GM23248 (cell line): ENCODE data around the gene CCDC51. TPM values are rescaled to one million over a fixed set of nuclear protein-coding genes. Genes with fewer than 3 reads are reported as not detected.
"Not testable (repeated sequence)": the region's sequence is repeated elsewhere in the genome, so short reads cannot be mapped to it uniquely, and the experiment has no call there.

Experiments
- DNase-seq: peaks from one replicate; pipeline ENCODE4 v3.0.0-alpha.2; 2015
- H2AFZ ChIP-seq: fragments of 200-600 bp; sonication (generic); 2 replicates; pipeline ENCODE4 v1.6.1; 2016; ENCODE audit warnings: antibody characterized with exemption
- H3F3A ChIP-seq: fragments of 200-600 bp; sonication (generic); 2 replicates; pipeline ENCODE4 v1.6.1; 2016; ENCODE audit warnings: mild to moderate bottlenecking, antibody characterized with exemption, mixed run types; ENCODE audit not compliant: insufficient read depth
- H3K27ac ChIP-seq: fragments of 200-600 bp; sonication (generic); 2 replicates; pipeline ENCODE4 v1.5.1; 2016; ENCODE audit warnings: mild to moderate bottlenecking
- H3K27me3 ChIP-seq: fragments of 200-600 bp; sonication (generic); replicated peaks from 2 replicates; pipeline ENCODE4 v1.6.1; 2016; ENCODE audit warnings: mild to moderate bottlenecking; ENCODE audit not compliant: insufficient read depth
- H3K36me3 ChIP-seq: fragments of 200-600 bp; sonication (generic); 2 replicates; pipeline ENCODE4 v1.6.1; 2016; ENCODE audit warnings: low read depth, mild to moderate bottlenecking
- H3K4me1 ChIP-seq: fragments of 200-600 bp; sonication (generic); 2 replicates; pipeline ENCODE4 v1.6.1; 2016; ENCODE audit warnings: mild to moderate bottlenecking; ENCODE audit not compliant: insufficient read depth
- H3K4me2 ChIP-seq: fragments of 200-600 bp; sonication (generic); one replicate; pipeline ENCODE4 v1.6.1; 2016; ENCODE audit warnings: mild to moderate bottlenecking; ENCODE audit not compliant: unreplicated experiment
- H3K4me3 ChIP-seq: fragments of 200-600 bp; sonication (generic); 2 replicates; pipeline ENCODE4 v1.5.1; 2016; ENCODE audit warnings: mild to moderate bottlenecking
- H3K79me2 ChIP-seq: fragments of 200-600 bp; sonication (generic); 2 replicates; pipeline ENCODE4 v1.6.1; 2016; ENCODE audit warnings: mild to moderate bottlenecking; ENCODE audit not compliant: insufficient read depth
- H3K9ac ChIP-seq: fragments of 200-600 bp; sonication (generic); 2 replicates; pipeline ENCODE4 v1.6.1; 2016; ENCODE audit warnings: mild to moderate bottlenecking
- H3K9me2 ChIP-seq: fragments of 200-600 bp; sonication (generic); 2 replicates; pipeline ENCODE4 v1.6.1; 2016; ENCODE audit warnings: mixed run types, mild to moderate bottlenecking, moderate library complexity; ENCODE audit not compliant: insufficient read depth
- H3K9me3 ChIP-seq: fragments of 200-600 bp; sonication (generic); one replicate; pipeline ENCODE4 v1.6.1; 2017; ENCODE audit warnings: low read depth
- H4K20me1 ChIP-seq: fragments of 200-600 bp; sonication (generic); 2 replicates; pipeline ENCODE4 v1.6.0; 2016; ENCODE audit not compliant: insufficient read depth
- EZH2 ChIP-seq: fragments of 200-600 bp; sonication (generic); IDR thresholded peaks from 2 replicates; pipeline ENCODE4 v1.6.1; 2018; ENCODE audit warnings: antibody characterized with exemption, mild to moderate bottlenecking; ENCODE audit not compliant: insufficient read depth, poor library complexity, severe bottlenecking
- EZH2phosphoT487 ChIP-seq: fragments of 200-600 bp; sonication (generic); IDR thresholded peaks from 2 replicates; pipeline ENCODE4 v1.6.1; 2018; ENCODE audit warnings: antibody characterized with exemption, moderate library complexity, mild to moderate bottlenecking, low read depth; ENCODE audit not compliant: insufficient read depth
- WGBS, 2 experiments: methylation state at CpG; one replicate each; pipeline ENCODE4 v1.1.6; 2015 to 2017; ENCODE audit warnings: low lambda C conversion rate in 2 of 2, low coverage in 1 of 2; ENCODE audit errors: missing lambda C conversion rate in 2 of 2; 5-methylcytosine and 5-hydroxymethylcytosine counted together
- in situ Hi-C: fragments of 300-500 bp; cut with MboI; formaldehyde crosslinking; loops from 2 replicates; pipeline ENCODE4 v1.15.0; 2020
- polyA plus RNA-seq: library from polyadenylated mRNA; unstranded; fragments of >200 nt; fragmentation: Nextera tagmentation; extraction: Ambion mirVana; gene quantifications from 2 replicates; pipeline ENCODE4 v1.2.1, GENCODE V29; 2016
- total RNA-seq: library from RNA; depleted of rRNA; stranded (reverse); fragments of >200 nt; shearing (Covaris generic); gene quantifications from 2 replicates; pipeline ENCODE4 v1.2.3, GENCODE V29; 2014

The CCDC51 gene
- total and polyA plus RNA-seq, 2 experiments from 2014 or later = 10.1 to 14.0 TPM

- H2AFZ ChIP-seq = no peak overlapping the region
These were observed 37.6 kb downstream of the CCDC51 start for GRCh38 chr3:48402281-48402732.

GRCh38 chr3:48401434-48401901 lies 38.5 kb downstream of the CCDC51 start:
- Histone ChIP-seq H3K4me1 (peaks cover 12% of the 10 kb centered on the region), H3K27ac (peak overlapping the region; percentile 53; the same call in 1 of the 2 replicates), H3K4me2 (peak overlapping the region; percentile 87), H3K4me3 (0 out of 2 replicates have a peak overlapping the region, but pooled peaks have one; percentile 12), H3K9ac (peak overlapping the region; percentile 21; the same call in 1 of the 2 replicates), H3F3A (peaks cover 12% of the 10 kb centered on the region)
- H3K9me3 ChIP-seq, H3K27me3 ChIP-seq, H3K9me2 ChIP-seq, H2AFZ ChIP-seq, H3K79me2 ChIP-seq, in situ Hi-C loops, H3K36me3 ChIP-seq, H4K20me1 ChIP-seq, DNase-seq: not testable (repeated sequence)
- 74 to 76% methylated on average over 12 of the region's 12 CpGs for WGBS, 2 experiments

More at GRCh38 chr3:48402281-48402732, 37.6 kb downstream of the CCDC51 start:
- DNase-seq = peak; percentile 97
- no peak overlapping the region for H3K9ac ChIP-seq
- no peaks in the 10 kb centered on the region for H4K20me1 ChIP-seq
- in situ Hi-C loops = no loop called here
- peak overlapping the region; percentile 53 for H3K27ac ChIP-seq
- no peaks in the 10 kb centered on the region for H3K9me2 ChIP-seq
- 0 out of 2 replicates have a peak overlapping the region, but pooled peaks have one; percentile 12 for H3K4me3 ChIP-seq
- 0 out of 2 replicates have a peak, but pooled peaks have one; percentile 65 for TF ChIP-seq EZH2phosphoT487
- no peak for TF ChIP-seq EZH2
- H3K4me1 ChIP-seq = peaks cover 12% of the 10 kb centered on the region
- H3F3A ChIP-seq = peaks cover 12% of the 10 kb centered on the region
- 0 to 2% methylated on average over 8 of the region's 8 CpGs for WGBS, 2 experiments
- no peaks in the 10 kb centered on the region for H3K9me3 ChIP-seq
- no peaks in the 10 kb centered on the region for H3K79me2 ChIP-seq
- no peaks in the 10 kb centered on the region for H3K36me3 ChIP-seq
- H3K4me2 ChIP-seq = peak overlapping the region; percentile 87
- H3K27me3 ChIP-seq = no peaks in the 10 kb centered on the region; the same call in 1 of the 2 replicates

GRCh38 chr3:48400824-48401433 lies 39.0 kb downstream of the CCDC51 start:
- peaks cover 12% of the 10 kb centered on the region for H3F3A ChIP-seq
- TF ChIP-seq EZH2phosphoT487 (no peak), EZH2 (no peak)
- H3K9me3 ChIP-seq = no peaks in the 10 kb centered on the region
- H3K27me3 ChIP-seq = peaks cover 3% of the 10 kb centered on the region
- in situ Hi-C loops = no loop called here
- WGBS, 2 experiments = 59 to 61% methylated on average over 6 of the region's 6 CpGs
- no peak overlapping the region for H3K9ac ChIP-seq
- peak; percentile 60 for DNase-seq
- no peak overlapping the region for H2AFZ ChIP-seq
- no peaks in the 10 kb centered on the region for H3K36me3 ChIP-seq
- H3K79me2 ChIP-seq = no peaks in the 10 kb centered on the region
- no peak overlapping the region for H3K4me2 ChIP-seq
- H3K4me3 ChIP-seq = no peak overlapping the region
- no peak overlapping the region for H3K27ac ChIP-seq
- H4K20me1 ChIP-seq = no peaks in the 10 kb centered on the region
- no peaks in the 10 kb centered on the region for H3K9me2 ChIP-seq
- H3K4me1 ChIP-seq = peaks cover 12% of the 10 kb centered on the region

GRCh38 chr3:48399387-48400172 lies 40.3 kb downstream of the CCDC51 start:
- peaks cover 12% of the 10 kb centered on the region for H3K4me1 ChIP-seq
- H3K27ac ChIP-seq = no peak overlapping the region
- in situ Hi-C loops = no loop called here
- H3K9me2 ChIP-seq = no peaks in the 10 kb centered on the region
- TF ChIP-seq EZH2phosphoT487 = no peak
- TF ChIP-seq EZH2 = no peak
- H3K4me2 ChIP-seq = no peak overlapping the region
- H3K4me3 ChIP-seq = no peak overlapping the region
- no peaks in the 10 kb centered on the region for H3K36me3 ChIP-seq
- no peaks in the 10 kb centered on the region for H4K20me1 ChIP-seq
- no peak overlapping the region for H2AFZ ChIP-seq
- H3F3A ChIP-seq = peaks cover 12% of the 10 kb centered on the region
- 55 to 61% methylated on average over 4 of the region's 4 CpGs for WGBS, 2 experiments
- H3K79me2 ChIP-seq = no peaks in the 10 kb centered on the region
- no peaks in the 10 kb centered on the region for H3K9me3 ChIP-seq
- H3K9ac ChIP-seq = no peak overlapping the region
- peaks cover 10% of the 10 kb centered on the region for H3K27me3 ChIP-seq
- no peak for DNase-seq
